ENCODE results near the gene TMEM184A.
"Not testable (repeated sequence)": the region's sequence is repeated elsewhere in the genome, so short reads cannot be mapped to it uniquely, and the experiment has no call there.

The TMEM184A gene

DNA sequence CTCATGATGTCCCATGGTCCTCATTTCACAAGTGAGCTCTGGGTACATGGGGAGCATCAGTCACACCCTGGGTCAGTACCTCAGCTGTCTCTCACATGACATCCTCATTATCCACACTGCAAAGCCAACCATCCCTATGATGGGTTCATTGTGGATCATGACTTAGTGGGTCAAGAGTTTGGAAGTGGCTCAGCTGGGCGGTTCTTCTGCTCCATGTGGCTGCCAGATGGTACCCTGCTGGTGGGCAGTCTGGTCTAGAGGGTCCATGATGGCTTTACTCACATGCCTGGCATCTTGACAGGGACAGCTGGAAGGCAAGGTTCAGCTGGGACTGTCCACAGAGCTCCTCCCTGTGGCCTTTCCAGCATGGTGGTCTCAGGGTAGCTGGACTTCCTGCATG lies 33.0 kb upstream of the TMEM184A start:
- no peak for DNase-seq

- no peak for DNase-seq
Observed at GRCh38 chr7:1587738-1588137, 31.7 kb upstream of the TMEM184A start.

DNA sequence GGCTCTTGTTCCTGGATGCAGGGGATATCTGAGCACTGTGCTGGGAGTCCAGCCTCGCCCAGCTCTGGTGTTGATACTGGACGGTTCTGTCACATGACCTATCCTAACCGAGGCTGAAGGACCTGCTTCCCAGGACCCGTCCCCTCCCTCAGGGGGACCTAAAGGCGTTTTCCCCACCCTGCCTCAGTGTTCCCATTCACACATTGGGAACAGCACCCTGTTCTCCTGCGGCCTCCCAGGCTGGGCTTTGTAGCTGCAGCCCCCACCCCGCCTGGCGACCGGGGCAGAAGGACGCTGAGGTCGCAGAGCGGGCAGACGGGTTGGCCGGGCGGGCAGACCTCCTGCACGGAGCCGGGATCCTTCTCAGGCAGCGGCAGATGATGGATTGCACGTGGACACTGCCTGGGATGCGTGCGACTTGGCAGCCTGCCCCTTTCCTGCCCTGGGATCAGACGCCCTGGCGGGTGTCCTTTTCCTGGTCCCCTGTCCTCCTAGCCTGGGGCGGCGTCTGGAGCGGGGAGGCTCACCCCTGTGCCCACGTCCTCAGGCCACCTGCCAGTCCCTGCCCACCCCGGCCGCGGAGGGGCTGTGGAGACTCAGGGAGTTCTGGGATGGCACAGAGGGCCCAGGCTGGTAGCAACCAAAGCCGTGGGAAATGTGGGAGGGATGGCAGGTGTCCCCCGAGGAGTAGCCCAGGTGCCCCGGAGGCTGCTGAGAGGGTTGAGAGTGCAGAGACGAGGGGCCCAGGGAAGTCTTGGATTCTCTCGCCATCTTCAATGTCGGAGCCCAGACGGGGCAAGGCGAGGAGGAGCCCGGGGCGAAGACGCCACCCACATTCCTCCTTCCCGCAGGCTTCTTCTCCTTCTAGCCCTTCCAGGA lies 31.1 kb upstream of the TMEM184A start:
- DNase-seq, result no peak

DNA sequence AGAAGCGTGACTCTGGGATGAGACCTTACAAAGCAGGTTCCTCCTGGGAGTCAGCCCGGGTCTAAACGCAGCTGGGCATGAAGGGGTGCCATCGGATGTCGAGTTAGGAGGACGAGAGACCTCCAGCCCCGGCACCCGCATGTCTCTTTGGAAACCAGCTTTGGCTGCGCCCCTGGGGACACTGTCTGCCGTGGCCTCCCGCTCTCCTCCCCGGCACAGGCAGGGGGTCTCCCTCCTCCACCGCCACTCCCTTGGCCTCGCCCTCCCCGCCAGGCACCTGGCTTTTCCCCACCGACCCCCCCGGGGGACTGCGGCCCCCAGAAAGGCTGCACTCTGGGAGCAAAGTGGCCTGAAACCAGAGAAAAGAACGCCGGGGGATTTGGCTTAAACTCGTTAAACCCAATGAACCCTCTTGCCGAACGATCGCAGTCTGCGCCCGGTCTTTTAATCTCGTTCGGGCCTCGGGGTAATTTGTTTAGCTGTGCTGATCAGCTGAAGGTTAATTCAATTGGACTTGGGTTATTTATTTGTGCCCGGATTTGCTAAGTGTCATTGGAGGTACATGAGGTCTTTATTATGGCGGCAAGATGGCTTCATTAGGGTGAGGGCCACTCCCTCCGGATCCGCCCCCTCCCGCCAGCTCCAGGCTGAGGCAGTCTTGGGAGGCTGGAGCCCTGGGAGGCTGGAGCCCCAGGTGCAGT lies 30.3 kb upstream of the TMEM184A start:
- no peak for DNase-seq

DNA sequence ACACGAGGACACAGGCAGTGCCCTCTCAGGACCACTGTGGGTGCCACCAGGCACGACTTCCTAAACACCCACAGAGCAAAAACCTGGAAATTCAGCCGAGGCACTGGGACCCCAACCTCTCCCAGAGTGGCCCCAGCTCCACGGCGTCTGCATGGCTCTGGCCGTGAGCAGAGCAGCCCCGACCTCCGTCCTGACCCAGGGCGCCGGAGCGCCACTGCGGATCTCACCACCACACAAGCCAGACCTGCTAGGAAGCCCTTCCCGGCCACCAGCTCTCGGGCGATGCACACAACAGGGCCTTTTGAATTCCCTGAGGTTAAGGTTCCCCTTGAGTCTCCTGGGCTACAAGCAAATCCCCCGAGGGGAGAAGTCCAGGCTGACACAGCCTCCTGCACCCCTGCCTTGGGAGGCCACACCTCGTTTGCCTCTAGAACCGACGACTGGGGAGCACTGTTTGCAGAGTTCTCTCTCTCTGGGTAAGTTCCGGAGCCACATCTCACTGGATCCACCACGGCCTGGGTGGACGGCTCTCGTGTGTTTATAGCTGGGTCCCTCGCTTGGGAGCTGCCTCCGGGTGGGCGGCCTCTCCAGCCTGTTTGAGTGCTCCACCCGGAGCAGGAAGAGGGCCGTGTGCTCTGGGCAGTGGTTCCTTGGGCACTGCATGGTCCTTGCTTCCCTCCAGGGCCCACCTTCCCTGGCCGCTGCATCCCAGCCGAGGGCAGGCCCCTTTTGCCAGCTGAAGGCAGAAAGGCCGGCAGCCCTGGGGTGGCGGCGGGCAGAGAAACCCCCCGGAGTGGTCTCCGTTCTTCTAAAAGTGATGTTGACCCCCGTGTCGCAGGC lies 29.4 kb upstream of the TMEM184A start:
- DNase-seq, result no peak

DNA sequence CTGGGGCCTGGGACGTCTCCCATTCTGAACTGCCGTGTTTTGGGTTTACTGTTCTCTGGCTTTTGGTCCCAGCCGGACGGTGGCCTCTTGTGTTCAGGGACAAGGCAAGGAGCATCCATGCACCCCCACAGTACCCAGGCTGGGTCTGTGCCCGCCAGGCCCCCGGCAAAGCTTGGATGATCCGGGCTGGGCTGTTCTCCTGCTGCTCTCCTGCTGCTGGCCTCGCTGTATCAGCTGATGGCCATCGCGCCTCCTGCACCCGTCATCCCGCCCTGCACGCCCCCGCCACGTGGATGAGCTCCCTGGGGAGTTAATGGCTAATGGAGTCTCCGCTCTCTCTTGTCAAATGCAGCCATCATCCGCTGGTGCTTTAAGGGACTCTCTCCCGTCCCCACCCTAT lies 28.7 kb upstream of the TMEM184A start:
- DNase-seq, result no peak

- DNase-seq, result not testable (repeated sequence)
Observed at GRCh38 chr7:1583241-1583930, 27.4 kb upstream of the TMEM184A start.

- no peak for DNase-seq
Observed at GRCh38 chr7:1580422-1581030, 24.5 kb upstream of the TMEM184A start.

GRCh38 chr7:1579481-1580421 lies 23.7 kb upstream of the TMEM184A start:
- DNase-seq, result peak; percentile 87

GRCh38 chr7:1578513-1578912 lies 22.5 kb upstream of the TMEM184A start:
- no peak for DNase-seq

DNA sequence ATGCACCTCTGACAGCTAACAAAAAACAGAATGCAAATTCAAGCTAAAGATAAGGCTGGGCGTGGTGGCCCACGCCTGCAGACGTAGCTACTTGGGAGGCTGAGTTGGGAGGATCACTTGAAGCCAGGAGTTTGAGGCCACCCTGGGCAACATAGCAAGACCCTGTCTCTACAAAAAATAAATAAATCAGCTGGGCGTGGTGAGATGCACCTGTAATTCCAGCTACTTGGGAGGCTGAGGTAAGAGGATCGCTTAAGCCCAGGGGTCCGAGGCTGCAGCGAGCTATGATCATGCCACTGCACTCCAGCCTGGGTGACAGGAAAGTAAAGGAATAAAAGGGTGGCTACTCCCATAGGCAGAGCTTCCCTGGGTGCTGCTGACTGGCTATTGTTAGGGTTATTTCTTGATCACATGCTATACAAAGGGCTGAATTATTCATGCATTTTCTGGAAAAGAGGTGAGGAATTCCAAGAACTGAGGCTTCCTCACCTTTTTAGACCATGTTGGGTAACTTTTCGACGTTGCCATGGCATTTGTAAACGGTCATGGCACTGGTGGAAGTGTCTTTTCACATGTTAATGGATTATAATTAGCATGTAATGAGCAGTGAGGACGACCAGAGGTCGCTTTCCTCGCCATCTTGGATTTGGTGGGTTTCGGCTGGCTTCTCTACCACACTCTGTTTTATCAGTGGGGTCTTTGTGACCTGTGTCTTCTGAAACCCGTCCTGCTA lies 20.7 kb upstream of the TMEM184A start:
- no peak for DNase-seq

GRCh38 chr7:1575809-1576208 lies 19.8 kb upstream of the TMEM184A start:
- no peak for DNase-seq

DNA sequence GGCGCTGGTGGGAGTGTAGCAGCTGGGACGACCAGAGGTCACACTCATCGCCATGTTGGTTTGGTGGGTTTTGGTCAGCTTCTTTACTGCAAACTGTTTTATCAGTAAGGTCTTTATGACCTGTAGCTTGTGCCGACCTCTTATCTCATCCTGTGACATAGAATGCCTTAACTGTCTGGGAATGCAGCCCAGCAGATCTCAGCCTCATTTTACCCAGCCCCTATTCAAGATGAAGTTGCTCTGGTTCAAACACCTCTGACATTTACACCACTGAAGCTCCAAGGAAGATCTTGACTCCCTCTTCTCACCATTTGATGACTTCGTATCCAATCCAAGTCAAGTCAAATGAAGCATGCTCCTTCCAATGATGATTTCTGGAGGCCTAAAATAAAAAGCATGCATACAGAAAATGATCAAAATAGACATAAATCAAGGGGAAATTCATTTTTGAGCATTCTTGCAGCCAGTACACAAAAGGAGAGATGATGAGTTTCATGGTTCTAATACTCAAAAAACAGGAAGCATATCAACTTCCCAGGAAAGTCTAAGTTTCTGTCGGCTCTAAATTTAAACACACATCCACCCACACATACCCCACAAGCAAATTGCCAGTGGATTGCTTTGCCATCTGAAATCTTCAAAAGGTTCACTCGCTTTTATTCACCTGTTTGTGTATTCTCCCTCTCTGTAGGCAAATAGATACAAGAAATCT lies 16.3 kb upstream of the TMEM184A start:
- no peak for DNase-seq

- DNase-seq, result peak; percentile 95
Observed at GRCh38 chr7:1569833-1570632, 14.0 kb upstream of the TMEM184A start, which contains the start of gene PSMG3. PSMG3 (minus strand) TSS chr7:1570032; CDS start chr7:1569339, 693 bp downstream.

DNA sequence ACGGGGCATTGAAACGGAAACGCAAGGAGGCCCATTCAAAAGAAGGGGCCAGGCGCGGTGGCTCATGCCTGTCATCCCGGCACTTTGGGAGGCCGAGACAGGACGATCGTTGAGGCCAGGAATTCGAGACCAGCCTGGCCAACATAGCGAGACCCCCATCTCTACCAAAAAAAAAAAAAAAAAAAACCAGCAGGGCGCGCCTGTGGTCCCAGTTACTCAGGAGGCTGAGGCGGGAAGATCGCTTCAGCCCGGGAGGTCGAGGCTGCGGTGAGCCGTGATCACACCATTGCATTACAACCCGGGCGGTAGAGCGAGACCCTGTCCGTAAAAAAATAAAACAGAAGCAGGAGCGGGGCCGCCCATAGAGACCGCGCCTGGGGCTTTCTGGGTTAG lies 13.4 kb upstream of the TMEM184A start:
- DNase-seq, result no peak

GRCh38 chr7:1569016-1569415 lies 13.0 kb upstream of the TMEM184A start:
- DNase-seq, result peak; percentile 69

DNA sequence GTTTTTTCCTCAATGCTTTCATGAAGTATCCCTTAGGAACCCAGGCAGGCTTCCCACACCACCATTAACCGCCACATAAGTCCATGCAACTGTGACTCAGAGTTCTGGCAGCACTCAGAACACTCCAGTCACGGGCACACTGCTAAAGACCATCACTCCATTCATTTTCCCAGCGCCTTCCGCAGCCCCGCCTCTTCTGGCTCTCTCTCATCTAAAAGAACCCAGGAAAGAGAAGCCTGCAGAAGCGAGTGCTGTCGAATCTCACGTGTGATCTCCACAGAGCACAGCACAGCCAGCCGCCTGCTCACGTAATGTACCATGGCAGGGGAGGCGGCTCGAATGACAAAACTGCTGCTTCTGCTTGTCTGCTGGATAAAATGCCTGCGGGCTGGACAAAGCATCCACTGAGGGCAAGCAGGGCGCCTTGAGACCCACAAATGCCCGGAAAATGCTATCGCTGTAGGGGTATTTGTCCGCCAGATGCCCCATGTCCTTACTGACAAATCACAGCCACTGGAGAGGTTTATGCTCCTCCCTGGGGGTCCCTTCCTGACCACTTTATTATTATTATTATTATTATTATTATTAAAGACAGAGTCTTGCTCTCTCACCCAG lies 12.0 kb upstream of the TMEM184A start:
- DNase-seq, result no peak

Data from activated CD8-positive, alpha-beta memory T cell treated with anti-CD3 and anti-CD28 coated beads, Interleukin-2, amount 50 U/mL, for 48 hours (primary cell).